ENCODE data around the gene EFCAB14.

- TF ChIP-seq CTCF (IDR thresholded peaks at IDR 0.05) (no peak), POLR2A (IDR thresholded peaks at IDR 0.05) (no peak)
Measured at GRCh38 chr1:46676531-46676930, 42.4 kb downstream of the EFCAB14 start.
